ENCODE measurements around the gene PDCD6IP. TPM values are rescaled to one million over a fixed set of nuclear protein-coding genes. Genes with fewer than 3 reads are reported as not detected.
A peak's percentile ranks its signal among the peaks of the same experiment; 100 is the strongest.

PDCD6IP gene
- total RNA-seq, 2 donors from 2014 or later = 199 to 209 TPM

DNA sequence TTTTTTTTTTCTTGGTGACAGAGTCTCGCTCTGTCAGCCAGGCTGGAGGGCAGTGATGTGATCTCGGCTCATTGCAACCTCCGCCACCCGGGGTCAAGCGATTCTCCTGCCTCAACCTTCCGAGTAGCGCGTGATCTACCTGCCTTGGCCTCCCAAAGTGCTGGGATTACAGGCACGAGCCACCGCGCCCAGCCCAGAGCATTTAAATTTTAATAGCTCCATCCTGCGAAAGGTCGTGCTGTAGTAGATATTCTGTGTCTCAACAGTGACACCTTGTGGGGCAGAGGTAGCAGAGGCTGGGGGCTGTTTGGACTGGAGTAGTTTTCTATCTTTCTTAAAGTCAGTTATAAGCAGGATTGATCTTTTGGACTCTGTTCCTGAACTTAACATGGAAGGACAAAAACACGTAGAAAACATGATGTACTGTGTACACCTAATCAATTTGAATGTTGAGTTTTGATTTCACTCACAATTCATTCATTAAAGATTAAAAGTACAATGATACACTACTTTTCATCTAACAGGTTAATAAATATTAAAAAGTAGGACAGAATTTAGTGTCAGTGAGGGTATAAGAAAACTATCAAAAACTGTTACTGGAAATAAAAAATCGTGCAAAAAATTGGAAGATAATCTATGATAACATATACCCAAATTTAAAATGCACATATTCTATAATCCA, 11.0 kb upstream of the PDCD6IP start:
- peaks cover 16% of the 10 kb centered on the region for H3K27me3 Mint-ChIP-seq
- H3K27ac Mint-ChIP-seq = no peak overlapping the region
- peak; percentile 81 for ATAC-seq (replicated peaks)
- H3K36me3 Mint-ChIP-seq (ENCODE audit: low read depth) = no peaks in the 10 kb centered on the region
- H3K4me1 Mint-ChIP-seq = no peaks in the 10 kb centered on the region
- no peaks in the 10 kb centered on the region for H3K9me3 Mint-ChIP-seq
- peak overlapping the region; percentile 35 for H3K4me3 Mint-ChIP-seq

DNA sequence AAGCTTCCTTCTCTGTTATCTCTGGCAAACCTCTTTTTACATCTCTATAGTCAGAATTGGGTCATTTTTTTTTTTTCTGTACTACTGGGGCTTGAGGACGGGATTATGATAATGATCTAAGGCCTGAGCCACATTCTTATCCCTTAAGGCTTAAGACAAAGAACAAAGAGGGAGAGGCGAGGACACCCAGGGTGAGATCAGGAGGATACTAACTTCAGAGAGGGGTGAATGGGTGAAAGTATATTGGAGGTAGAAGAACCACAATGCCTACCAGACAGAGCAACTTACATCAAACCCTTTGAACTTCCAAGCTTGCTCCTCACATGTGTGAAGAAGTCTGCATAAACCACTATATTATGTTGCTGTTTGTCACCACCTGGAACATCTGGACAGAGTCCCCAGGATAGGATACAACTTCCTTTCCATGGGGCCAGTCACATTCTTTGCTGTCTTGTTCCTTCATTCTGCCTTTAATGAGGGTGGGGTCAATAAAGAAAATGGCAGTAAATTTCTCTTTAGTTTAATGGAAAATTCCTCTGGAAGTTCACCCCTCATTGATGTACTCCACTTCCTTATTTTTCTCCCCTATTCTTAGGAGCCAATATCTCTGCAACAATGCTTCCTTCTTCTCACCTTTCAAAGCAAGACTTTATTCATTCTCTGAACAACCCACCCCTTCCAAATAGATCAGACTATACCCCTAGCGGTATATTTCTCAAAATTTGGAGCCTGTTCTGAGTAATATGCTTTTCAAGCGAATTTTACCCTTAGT, 9.1 kb upstream of the PDCD6IP start:
- ATAC-seq (replicated peaks) = no peak
- H3K36me3 Mint-ChIP-seq (ENCODE audit: low read depth) = no peaks in the 10 kb centered on the region

DNA sequence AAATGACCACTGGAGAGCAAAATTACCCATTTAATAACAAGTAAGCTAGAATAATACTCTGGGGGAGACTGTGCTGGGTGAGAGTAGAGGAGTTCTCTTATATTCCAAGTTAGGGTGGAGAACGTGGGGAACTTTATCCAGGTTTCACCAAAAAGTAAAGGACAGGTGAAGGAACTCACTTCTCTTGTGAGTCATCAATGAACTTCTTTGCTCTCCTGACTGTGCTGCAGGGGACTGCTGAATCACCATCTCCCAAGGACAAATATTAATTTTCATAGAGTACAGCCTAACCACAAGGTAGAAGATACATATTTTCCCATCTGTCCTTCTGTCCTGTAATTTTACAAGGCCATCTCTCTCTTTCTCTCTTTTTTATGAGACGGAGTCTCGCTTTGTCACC, 8.3 kb upstream of the PDCD6IP start:
- Mint-ChIP-seq H3K9me3 (no peaks in the 10 kb centered on the region), H3K4me3 (no peak overlapping the region), H3K4me1 (no peaks in the 10 kb centered on the region), H3K36me3 (ENCODE audit: low read depth) (no peaks in the 10 kb centered on the region), H3K27me3 (peaks cover 13% of the 10 kb centered on the region), H3K27ac (no peak overlapping the region)
- no peak for ATAC-seq (replicated peaks)

More for the DNA sequence above, 9.1 kb upstream of the PDCD6IP start:
- Mint-ChIP-seq H3K27ac (no peak overlapping the region), H3K9me3 (no peaks in the 10 kb centered on the region), H3K4me1 (no peaks in the 10 kb centered on the region), H3K27me3 (peaks cover 13% of the 10 kb centered on the region), H3K4me3 (no peak overlapping the region)

DNA sequence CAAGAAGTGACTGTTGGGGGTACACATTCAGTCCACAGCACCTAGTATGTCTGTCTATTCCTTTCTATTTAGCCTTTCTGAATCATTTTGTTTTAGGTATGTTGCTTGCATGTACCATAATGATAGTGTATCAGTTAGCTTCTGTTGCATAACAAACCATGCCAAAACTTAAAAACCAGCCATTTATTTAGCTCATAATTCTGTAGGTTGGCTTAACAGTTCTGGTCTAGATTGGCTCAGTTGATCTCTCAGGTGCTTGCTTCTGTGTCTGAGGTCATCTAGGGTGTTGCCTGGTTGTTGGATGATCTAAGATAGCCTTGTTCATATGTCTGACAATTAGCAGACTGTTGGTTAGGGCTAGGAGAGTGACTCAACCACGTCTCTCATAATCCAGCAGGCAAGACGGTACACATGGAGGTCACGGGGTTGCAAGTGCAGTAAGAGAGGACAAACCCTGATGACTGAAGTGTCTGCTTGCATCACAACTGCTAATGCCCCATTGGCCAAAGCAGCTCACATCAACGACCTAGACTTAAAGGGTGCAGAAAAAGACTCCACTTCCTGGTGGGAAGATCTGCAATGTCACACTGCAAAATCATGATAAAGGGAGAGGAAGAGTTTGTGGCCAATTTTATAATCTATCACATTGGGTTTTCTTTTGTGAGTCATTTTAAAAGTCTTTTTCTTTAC, 6.8 kb upstream of the PDCD6IP start:
- H3K9me3 Mint-ChIP-seq = no peaks in the 10 kb centered on the region
- no peaks in the 10 kb centered on the region for H3K4me1 Mint-ChIP-seq
- no peak overlapping the region for H3K4me3 Mint-ChIP-seq
- ATAC-seq (replicated peaks) = peak; percentile 89
- no peak overlapping the region for H3K27ac Mint-ChIP-seq
- H3K27me3 Mint-ChIP-seq = peaks cover 13% of the 10 kb centered on the region
- no peaks in the 10 kb centered on the region for H3K36me3 Mint-ChIP-seq (ENCODE audit: low read depth)

DNA sequence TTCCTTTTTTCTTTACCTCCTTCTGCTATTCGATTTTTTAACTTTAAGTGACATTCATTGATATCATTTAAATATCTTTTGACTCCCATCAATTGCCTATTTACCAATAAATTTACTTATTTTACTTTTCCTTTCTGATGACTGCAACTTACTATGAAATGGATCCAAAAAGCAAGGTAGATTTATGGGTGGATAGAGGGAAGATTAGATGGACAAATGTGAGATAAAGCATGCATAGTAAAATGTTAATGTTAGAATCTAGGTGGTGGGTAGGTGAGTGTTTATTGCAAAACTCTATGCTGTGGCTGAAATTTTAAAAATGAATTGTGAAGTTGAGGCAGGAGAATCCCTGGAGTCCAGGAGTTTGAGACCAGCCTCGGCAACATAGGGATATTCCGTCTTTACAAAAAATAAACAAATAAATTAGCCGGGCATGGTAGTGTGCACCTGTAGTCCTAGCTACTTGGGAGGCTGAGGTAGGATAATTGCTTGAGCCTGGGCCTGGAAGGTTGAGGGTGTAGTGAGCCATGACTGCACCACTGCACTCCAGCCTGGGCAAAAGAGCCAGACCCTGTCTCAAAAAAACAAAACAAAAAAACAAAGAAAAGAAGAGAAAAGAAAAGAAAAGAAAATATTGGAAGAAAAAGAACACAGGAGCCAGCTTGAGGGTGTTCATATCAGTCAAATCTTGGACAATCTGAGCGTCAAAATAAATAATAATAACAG, 6.1 kb upstream of the PDCD6IP start:
- Mint-ChIP-seq H3K27ac (no peak overlapping the region), H3K4me1 (no peaks in the 10 kb centered on the region), H3K27me3 (peaks cover 13% of the 10 kb centered on the region), H3K9me3 (no peaks in the 10 kb centered on the region), H3K4me3 (no peak overlapping the region), H3K36me3 (ENCODE audit: low read depth) (no peaks in the 10 kb centered on the region)
- ATAC-seq (replicated peaks) = no peak

DNA sequence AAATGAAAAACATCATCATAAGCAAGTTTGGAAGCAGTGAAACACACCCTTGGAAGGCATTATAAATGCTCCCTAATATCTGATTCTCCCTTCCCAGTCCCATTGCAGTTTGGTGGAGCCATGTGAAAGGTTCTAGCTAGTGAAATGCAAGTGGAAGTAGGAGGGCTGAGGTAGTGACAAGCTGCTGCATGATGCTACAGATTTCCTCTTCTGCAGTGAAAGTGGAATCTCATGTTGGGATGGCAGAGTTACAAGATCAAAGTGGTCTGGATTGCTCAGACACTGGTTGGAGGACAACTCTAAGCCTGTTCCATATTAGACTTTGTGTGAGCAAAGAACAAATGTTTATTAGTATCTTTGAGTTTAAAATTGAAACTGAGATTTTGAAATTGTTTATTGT, 3.3 kb upstream of the PDCD6IP start:
- Mint-ChIP-seq H3K27me3 (peaks cover 4% of the 10 kb centered on the region), H3K4me3 (no peak overlapping the region), H3K36me3 (ENCODE audit: low read depth) (peaks cover 13% of the 10 kb centered on the region), H3K9me3 (no peaks in the 10 kb centered on the region), H3K27ac (no peak overlapping the region), H3K4me1 (peaks cover 8% of the 10 kb centered on the region)
- no peak for ATAC-seq (replicated peaks)

DNA sequence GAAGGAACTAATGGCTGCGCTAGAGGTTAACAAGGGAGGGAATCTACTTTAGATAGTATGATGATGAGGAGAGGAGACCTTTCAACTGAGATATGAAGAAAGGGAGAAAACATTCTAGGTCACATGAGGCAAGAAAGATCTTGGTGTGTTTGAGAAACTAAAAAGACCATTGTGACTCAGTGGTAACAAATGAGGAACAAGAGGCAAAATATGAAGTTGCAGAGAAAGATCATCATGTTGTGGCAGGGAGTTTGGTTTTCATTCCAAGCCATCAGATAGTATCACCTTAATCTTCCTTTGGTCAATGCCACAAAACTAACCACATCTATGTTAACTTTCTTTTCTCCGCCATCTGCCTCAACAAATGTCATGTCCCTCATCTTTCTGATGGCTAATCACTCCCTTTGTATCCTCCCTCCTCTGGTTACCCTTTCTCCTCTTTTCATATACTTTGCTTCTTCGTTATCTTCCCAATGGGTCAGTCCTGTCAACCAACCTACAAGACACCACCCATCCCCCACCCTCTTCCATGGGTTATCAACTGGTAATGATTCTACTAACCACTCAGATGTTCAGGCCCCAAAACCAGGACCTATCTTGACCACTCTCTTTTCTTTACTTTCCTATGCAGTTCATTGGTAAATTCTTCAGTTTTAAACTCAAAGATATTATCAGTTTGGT, 2.4 kb upstream of the PDCD6IP start:
- Mint-ChIP-seq H3K27ac (no peak overlapping the region), H3K4me1 (peaks cover 13% of the 10 kb centered on the region), H3K36me3 (ENCODE audit: low read depth) (peaks cover 22% of the 10 kb centered on the region), H3K27me3 (peaks cover 4% of the 10 kb centered on the region), H3K9me3 (no peaks in the 10 kb centered on the region), H3K4me3 (no peak overlapping the region)
- ATAC-seq (replicated peaks) = no peak

DNA sequence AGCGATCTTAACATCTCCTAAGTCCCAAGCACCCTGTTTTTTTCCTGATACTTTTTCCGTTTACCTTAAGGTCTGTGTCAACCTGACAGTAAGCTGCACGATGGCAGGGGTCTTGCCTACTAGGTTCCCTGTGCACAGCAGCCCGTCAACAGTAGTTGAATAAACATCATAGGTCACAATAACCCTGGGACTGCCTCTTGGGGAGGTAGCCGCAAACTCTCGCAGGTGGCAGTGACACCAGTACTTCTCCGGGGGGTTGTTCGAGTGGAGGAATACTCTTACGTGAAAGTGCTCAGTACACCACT, 365 bp upstream of the PDCD6IP start:
- Mint-ChIP-seq H3K36me3 (ENCODE audit: low read depth) (peaks cover 38% of the 10 kb centered on the region), H3K9me3 (no peaks in the 10 kb centered on the region), H3K4me1 (peaks cover 23% of the 10 kb centered on the region), H3K27ac (peak overlapping the region; percentile 95), H3K4me3 (peak overlapping the region; percentile 95), H3K27me3 (no peaks in the 10 kb centered on the region)
- ATAC-seq (replicated peaks) = peak; percentile 61

DNA sequence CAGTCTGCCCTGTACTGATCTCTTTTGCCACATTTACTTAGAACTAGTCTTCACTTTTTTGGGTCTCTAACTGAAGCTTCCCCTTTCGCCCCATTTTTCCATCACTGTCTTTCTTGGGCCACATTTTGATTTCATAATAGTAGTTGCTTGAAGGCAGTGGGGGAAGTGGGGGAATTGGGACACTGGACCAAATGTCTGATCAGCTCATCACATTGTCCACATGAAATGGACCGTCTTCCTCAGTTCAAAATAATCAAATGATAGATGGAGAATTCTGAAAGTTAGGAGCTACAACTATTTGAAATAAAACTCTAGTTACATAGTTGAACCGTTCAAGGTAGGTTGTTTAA, 747 bp downstream of the PDCD6IP start:
- Mint-ChIP-seq H3K4me1 (peaks cover 34% of the 10 kb centered on the region), H3K4me3 (peak overlapping the region; percentile 95), H3K27ac (peak overlapping the region; percentile 95), H3K36me3 (ENCODE audit: low read depth) (peaks cover 49% of the 10 kb centered on the region), H3K27me3 (no peaks in the 10 kb centered on the region), H3K9me3 (no peaks in the 10 kb centered on the region)
- no peak for ATAC-seq (replicated peaks)

DNA sequence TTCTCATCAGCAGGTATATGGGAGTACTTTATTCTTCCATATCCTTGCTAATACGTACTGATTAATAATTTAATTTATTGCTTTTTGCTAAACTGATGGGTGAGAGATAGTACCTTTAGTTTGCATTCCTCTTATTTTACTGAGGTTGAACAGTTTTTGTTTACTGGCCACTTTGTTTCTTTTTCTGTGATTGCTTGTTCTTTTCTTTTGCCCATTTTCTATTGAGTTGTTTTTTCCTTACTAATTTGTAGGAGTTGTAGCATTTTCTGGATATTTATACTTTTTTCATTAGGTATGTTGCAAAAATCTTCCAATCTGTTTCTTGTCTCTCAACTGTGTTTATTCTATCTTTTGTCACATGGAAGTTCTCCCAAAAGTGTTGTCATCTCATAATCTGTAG, 4.8 kb downstream of the PDCD6IP start:
- Mint-ChIP-seq H3K36me3 (ENCODE audit: low read depth) (peaks cover 54% of the 10 kb centered on the region), H3K27ac (peak overlapping the region; percentile 8), H3K4me3 (peak overlapping the region; percentile 22), H3K4me1 (peaks cover 49% of the 10 kb centered on the region), H3K9me3 (no peaks in the 10 kb centered on the region), H3K27me3 (no peaks in the 10 kb centered on the region)
- ATAC-seq (replicated peaks) = no peak

DNA sequence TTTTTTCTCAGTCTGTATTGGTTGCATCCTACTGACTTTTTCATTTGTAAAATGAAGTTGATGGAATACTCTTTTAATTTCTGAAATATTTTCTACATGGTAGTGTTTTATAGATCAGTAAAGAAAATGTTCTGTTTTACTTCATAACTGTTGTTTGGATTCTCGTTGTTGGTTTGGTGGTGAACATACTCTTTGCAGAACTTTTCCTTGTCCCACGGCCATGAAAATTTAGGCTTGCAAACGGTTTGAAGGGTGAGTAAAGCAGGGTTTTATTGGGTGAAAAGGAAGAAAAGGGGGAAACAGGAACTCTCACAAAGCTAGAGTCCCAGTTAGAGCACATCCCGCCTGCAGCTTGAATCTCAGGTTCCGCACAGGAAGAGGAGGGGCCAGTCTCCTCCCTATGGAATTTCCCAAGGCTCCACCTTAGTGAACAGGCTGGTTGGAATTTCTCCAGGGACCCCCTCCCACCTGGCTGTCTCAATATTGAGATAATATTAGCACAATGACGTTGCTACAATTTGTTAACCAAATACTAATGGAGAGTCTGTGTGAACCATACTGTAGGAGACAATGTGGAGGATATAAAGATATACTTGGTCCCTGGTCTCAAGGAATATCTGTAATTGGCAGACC, 5.6 kb downstream of the PDCD6IP start:
- H3K4me1 Mint-ChIP-seq = peaks cover 56% of the 10 kb centered on the region
- no peaks in the 10 kb centered on the region for H3K27me3 Mint-ChIP-seq
- peaks cover 55% of the 10 kb centered on the region for H3K36me3 Mint-ChIP-seq (ENCODE audit: low read depth)
- H3K9me3 Mint-ChIP-seq = no peaks in the 10 kb centered on the region
- peak overlapping the region; percentile 8 for H3K27ac Mint-ChIP-seq
- no peak for ATAC-seq (replicated peaks)
- H3K4me3 Mint-ChIP-seq = peak overlapping the region; percentile 22

DNA sequence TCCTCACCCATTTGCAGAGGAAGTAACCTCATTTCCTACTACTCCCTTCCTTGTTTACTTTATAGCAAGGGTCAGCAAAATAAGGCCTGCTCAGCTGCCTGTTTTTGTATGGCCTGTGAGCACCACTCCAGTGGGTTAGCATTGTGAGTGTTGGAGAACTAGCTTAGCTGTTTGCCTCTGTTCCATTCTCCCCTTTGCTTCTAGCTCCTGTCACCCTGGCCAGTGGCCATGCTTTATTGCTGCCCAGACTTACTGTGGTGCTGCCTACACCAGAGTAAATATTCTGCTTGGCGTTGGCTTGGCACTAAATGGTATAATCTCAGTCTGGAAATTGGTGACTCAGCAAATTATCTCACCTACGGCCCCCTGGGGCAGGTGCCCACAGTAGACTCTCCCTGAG, 8.8 kb downstream of the PDCD6IP start:
- H3K27me3 Mint-ChIP-seq = no peaks in the 10 kb centered on the region
- no peak overlapping the region for H3K4me3 Mint-ChIP-seq
- H3K9me3 Mint-ChIP-seq = no peaks in the 10 kb centered on the region
- no peak overlapping the region for H3K27ac Mint-ChIP-seq
- peaks cover 56% of the 10 kb centered on the region for H3K4me1 Mint-ChIP-seq
- peaks cover 61% of the 10 kb centered on the region for H3K36me3 Mint-ChIP-seq (ENCODE audit: low read depth)
- no peak for ATAC-seq (replicated peaks)

DNA sequence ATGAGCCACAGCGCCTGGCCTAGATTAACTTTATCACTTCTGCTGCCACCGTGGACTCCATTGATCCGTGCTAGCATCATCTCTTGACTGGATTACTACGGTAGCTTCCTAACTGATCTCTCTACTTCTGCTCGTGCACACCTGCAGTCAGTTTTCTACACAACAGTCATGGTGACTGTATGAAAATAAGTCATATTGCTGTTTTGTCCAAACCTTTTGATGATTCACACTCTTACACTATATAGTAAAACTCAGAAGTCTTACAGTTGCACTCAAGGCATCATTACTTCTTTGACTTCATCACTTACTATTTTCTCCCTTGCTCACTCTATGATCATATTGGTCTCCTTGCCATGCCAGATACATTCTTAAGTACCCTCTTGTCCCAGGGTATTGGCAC, 10.1 kb downstream of the PDCD6IP start:
- no peaks in the 10 kb centered on the region for H3K9me3 Mint-ChIP-seq
- peaks cover 52% of the 10 kb centered on the region for H3K4me1 Mint-ChIP-seq
- no peaks in the 10 kb centered on the region for H3K27me3 Mint-ChIP-seq
- peaks cover 61% of the 10 kb centered on the region for H3K36me3 Mint-ChIP-seq (ENCODE audit: low read depth)
- no peak overlapping the region for H3K4me3 Mint-ChIP-seq
- ATAC-seq (replicated peaks) = peak; percentile 98
- H3K27ac Mint-ChIP-seq = peak overlapping the region; percentile 18

DNA sequence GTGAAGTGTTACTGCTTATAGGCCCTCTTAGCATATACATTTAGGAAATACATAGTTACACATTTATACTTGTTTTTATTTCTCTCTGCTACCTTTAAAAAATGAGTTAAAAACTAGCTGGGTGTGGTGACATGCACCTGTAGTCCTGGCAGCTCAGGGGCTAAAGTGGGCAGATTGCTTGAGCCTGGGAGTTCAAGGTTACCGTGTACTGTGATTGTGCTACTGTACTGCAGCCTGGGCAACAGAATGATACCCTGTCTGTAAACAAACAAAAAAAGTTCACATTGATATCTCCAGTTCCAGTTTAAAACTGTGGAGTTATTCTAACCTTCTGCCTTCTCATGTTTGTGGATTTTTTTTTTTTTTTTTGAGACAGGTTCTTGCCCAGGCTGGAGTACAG, 12.1 kb downstream of the PDCD6IP start:
- peaks cover 60% of the 10 kb centered on the region for H3K36me3 Mint-ChIP-seq (ENCODE audit: low read depth)

More for the DNA sequence above, 12.1 kb downstream of the PDCD6IP start:
- Mint-ChIP-seq H3K27me3 (no peaks in the 10 kb centered on the region), H3K4me3 (no peak overlapping the region), H3K9me3 (no peaks in the 10 kb centered on the region), H3K27ac (no peak overlapping the region), H3K4me1 (peaks cover 45% of the 10 kb centered on the region)
- no peak for ATAC-seq (replicated peaks)
